Central memory CD4-positive, alpha-beta T cell (primary cell): ENCODE measurements around the gene ABCG4.
"Not testable (repeated sequence)": the region's sequence is repeated elsewhere in the genome, so short reads cannot be mapped to it uniquely, and the experiment has no call there.

Experiments used
- DNase-seq: peaks from one replicate; pipeline ENCODE4 v3.0.0; 2022

The ABCG4 gene

DNA sequence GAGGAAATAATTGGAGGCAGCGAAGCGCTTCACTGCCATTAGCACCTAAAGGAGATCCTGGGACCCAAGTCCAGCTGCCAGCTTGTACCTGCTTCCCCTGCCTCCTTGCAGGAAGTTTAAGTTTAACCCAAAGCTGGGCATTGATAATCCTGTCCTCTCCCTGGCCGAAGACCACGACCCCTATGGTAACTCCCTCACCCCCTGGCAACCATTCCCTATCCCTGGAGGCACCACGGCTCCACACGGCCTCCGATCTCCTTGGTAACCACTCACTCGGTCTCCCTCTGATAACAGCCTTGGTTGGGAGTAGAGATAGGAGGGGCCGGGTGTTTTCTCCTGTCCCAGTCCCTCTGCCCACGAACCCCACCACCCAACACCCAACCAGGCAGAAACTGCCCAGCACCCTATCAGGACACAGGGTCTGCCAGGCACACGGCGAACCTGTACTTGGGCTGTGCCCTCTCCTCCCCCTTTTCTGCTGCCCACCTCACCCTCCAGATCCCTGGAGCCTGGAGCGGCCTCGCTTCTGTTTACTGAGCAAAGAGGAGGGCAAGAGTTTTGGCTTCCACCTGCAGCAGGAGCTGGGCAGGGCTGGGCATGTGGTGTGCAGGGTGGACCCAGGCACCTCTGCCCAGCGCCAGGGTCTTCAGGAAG lies 37.3 kb downstream of the ABCG4 start:
- DNase-seq = no peak

DNA sequence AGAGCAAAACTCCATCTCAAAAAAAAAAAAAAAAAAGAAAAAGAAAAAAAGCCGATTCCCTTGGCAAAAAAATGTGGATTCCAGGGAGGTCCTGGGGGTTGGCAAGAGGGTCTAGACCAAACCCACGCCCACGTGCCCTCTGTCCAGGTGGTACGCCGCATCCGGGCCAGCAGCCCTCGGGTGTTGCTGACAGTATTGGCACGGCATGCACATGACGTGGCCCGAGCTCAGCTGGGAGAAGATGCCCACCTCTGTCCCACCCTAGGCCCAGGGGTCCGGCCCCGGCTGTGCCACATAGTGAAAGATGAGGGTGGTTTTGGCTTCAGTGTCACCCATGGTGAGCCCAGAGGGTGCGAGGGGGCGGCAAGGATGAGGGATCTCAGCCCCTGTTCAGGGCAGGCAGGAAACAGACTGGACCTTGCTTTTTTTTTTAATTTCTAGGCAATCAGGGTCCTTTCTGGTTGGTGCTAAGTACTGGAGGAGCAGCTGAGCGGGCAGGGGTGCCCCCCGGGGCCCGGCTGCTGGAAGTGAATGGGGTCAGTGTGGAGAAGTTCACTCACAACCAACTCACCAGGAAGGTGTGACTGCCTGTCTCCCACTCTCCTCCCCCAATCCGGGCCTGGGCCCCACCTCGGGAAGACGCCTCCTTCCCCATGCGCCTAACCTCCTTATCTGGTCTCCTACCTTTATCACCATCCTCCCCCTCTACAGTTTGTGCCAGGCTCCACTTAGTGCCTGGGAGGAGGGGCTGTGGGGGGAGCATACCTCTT lies 38.5 kb downstream of the ABCG4 start:
- DNase-seq = no peak

DNA sequence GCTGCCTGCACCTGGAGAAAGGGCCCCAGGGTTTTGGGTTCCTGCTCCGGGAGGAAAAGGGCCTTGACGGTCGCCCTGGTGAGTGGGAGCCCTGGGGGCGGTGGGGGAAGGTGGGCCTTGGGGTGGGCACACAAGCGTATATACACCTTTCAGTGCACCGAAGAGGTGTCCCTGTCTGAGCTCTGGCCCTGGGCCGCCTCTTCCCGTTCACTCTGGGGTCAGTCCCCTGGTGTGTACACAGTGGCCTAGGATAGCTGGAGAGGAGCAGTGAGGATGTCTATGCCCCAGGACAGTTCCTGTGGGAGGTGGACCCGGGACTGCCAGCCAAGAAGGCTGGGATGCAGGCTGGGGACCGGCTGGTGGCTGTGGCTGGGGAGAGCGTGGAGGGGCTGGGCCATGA lies 39.2 kb downstream of the ABCG4 start:
- no peak for DNase-seq

DNA sequence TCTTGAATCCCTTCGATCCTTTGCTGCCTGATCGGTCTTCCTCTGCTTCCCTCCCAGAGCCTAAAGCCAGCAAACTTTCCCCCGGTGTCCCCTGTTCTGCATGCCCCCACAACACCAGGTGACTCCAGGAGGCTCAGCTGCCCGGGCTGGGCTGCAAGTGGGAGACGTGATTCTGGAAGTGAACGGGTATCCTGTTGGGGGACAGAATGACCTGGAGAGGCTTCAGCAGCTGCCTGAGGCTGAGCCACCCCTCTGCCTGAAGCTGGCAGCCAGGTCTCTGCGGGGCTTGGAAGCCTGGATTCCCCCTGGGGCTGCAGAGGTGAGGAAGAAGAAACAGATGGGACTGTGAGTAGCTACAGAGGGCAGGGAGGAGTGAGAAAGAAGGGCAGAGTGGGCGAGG lies 40.0 kb downstream of the ABCG4 start:
- DNase-seq = no peak

DNA sequence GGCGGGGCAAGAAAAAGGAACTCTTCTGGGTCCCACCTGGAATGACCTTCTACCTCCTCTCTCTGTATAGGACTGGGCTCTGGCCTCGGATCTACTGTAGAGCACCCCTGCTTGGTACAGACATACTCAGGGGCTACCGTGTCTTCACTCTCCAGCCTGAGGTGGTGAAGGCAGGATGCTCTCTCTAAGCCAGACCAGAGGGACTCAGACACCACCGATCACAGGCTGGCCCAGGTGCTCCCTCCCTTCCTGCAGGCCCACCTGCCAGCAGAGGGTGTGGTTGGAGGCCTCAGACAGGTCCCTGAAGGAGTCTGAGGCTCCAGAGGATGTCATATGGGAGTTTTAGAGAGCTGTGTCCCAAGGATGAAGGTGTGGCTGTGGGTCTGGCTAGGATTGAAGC lies 40.5 kb downstream of the ABCG4 start:
- no peak for DNase-seq

DNA sequence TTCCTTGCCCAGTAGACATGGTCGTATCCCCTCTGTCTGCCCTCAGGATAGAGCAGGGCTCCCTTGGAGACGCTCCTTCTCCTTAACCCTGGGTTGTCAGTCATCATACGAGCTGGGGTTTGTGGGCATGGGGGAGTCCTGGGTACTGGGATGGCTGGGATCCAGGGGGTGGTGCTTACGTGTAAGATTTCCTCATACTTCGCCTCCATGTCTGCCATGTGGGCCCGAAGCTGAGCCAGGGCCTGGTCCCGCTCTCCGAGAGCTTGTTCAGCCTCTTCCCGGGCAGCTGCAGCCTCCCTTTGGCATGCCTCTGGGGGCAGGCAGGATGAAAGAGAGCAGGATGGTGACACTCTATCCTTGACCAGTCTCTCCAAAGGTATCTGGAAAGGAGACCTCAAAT lies 41.7 kb downstream of the ABCG4 start:
- DNase-seq = no peak

DNA sequence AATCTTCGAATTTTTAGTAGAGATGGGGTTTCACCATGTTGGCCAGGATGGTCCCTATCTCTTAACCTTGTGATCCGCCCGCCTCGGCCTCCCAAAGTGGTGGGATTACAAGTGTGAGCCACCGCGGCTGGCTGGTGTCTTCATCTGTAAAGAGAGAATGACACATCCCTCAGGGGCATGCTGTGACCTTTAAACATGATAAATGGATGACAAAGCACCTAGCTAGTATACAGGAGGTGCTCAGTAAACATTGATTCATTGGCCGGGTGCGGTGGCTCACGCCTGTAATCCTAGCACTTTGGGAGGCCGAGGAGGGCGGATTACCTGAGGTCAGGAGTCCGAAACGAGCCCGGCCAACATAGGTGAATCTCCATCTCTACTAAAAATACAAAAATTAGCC lies 42.4 kb downstream of the ABCG4 start:
- not testable (repeated sequence) for DNase-seq

DNA sequence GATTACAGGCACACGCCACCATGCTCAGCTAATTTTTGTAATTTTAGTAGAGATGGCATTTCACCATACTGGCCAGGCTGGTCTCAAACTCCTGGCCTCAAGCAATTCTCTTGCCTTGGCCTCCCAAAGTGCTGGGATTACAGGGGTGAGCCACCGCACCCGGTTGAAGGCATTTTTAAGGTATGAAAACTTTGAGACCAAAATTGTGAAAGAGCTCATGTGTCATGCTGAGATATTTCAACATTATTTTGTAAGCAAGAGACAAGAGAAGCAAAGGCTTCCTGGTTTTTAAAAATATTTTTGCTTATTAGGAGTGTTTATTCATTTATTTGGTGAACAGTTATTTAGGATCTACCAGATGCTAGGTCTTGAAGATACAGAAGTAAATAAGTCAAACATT lies 43.3 kb downstream of the ABCG4 start:
- DNase-seq = no peak

DNA sequence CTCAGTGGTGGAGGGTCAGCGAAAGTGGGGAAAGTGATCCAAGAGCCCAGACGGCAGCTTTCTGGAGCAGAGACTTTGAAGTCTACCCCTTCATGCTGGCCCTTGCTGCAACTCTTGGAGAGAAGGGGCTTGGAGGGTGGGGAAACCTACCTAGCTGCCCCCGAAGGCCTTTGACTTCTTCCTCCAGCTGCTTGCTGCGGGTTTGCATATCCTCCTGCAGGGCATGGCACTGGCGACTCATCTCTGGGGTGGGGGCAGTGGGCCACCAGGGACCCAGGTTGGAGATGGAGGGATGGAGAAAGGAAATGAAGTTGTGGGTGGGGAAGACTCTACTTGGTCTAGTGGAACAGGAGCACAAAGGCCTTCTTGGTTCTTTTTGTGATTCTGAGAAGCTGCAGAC lies 44.1 kb downstream of the ABCG4 start:
- no peak for DNase-seq

DNA sequence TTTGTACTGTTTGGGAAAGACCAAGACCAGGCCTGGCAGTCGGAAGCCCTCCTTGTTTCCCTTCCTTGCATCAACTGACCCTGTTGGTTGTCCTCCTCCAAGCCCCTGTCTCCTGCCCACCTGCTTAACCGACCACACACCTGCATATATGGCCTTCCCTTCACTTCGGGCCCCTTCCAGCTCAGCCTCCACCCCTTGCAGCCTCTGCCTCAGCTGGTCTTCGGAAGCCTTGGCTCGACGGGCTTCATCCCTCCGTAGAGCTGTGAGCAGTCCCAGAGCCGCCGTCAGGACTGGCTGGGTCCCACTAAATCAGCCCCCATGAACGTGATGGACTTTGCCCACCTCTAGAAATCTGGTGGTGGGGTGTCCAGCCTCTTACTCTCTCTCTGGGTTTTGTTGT lies 44.8 kb downstream of the ABCG4 start:
- DNase-seq = no peak

DNA sequence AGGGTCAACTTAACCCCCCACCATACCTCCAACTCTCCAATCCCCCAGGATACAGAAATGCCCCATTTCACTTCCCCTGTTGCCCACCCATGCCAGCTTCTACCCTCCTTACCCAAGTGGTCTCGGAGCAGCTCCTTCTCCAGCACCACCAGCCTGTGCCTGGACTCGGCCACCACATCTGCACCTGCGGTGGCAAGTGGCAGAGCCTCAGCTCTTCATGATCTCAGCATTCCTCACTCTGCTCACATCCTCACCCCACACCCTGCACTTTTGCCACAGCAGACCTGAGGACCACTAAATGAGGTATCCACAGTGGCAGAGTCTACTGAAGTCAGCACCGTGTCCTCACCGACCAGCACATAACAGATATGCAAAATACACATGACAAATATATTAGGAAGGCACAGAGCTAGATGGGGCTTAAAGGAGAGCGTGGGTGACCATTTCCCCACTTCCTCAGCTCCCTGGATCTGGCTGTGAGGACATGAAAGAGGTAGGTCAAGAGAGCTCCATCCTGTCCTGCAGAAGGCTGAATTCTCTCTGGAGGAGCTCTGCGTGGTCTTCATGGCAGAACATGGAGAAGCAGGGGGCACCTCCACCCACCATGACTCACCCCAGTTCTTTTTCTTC lies 46.1 kb downstream of the ABCG4 start:
- no peak for DNase-seq

DNA sequence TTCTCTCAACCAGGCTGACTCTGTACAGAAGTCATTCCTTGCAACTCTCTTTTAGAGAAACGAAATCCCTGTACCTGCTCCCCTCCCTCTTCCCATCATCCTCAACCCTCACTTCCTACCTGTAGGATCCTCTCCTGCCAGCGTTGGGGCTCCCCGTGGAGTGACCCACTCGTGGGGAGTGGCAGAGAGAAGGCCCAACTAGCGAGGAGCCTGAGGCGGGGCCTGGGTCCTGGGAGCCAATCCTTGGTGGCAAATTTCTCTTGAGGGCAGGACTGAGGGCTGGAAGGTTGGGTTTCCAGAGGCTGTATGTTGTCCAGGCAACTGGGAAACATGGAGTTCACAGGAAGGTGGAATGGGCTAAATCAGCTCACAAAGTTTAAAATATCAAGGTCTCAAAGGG lies 46.8 kb downstream of the ABCG4 start:
- DNase-seq = no peak

DNA sequence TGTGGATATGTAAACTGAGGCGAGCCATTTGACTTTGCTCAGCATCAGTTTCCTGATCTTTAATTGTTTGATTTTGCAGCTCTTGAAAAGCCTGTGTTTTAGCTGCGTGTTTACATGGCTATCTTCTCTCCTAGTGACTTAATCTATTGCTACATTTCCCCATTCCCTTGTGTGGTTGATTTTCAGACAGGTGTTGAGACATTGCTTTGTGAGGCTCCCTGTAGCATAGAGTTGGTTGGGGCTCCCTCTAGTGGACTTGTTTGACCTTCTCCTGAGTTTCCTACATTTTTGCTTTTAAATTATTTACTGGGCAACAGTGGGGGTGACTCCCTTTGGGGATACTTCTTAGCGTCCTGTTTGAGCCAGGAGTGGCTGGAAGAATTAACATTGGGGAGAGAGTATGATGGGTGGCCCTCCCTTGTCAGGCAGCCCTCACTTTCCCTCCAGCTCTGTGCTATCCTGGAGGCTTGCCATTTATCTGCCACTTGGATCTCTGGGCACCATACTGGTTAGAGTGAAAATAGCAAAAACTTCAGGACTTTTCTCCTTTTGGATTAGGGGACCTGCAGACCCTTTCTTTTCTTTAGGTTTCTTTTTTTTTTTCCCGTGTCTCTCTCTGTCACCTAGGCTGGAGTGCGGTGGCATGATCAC lies 48.1 kb downstream of the ABCG4 start:
- DNase-seq = peak; percentile 73

DNA sequence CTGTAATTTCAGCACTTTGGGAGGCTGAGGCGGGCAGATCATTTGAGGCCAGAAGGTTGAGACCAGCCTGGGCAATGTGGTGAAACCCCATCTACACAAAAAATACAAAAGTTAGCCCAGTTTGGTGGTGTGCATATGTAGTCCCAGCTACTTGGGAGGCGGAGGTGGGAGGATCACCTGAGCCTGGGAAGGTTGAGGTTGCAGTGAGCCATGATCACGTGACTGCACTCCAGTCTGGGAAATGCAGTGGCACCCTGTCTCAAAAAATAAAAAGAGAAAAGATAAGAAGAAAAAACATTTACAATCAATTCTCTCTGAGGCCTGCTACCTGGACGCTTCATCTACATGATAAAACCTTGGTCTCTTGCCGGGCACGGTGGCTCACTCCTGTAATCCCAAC lies 50.1 kb downstream of the ABCG4 start:
- no peak for DNase-seq

DNA sequence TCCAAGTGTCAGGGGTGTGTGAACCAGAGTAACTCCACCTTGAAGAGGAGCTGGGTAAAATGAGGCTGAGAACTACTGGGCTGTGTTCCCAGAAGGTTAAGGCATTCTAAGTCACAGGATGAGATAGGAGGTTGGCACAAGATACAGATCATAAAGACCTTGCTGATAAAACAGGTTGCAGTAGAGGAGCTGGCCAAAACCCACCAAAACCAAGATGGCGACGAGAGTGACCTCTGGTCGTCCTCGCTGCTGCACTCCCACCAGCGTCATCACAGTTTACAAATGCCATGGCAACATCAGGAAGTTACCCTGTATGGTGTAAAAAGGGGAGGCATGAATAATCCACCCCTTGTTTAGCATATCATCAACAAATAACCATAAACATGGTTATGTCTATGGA lies 52.4 kb downstream of the ABCG4 start:
- not testable (repeated sequence) for DNase-seq

DNA sequence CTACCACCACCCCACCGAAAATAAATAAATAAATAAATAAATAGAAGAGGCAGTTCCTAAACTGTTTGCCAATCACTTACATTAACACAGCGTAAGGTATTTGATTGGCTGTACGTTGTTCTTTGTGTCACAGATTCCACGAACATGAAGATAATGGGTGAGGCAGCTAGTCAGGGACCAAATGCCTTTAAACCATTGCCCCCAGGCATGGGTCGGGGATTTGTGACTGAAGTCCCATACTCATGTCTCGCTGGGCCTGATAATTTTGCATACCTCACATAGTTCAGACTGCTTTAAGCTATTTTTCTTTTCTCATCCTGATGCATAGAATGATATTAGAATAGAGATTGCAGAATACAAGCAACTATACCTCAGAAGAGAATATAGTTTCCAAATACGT lies 53.7 kb downstream of the ABCG4 start:
- no peak for DNase-seq

DNA sequence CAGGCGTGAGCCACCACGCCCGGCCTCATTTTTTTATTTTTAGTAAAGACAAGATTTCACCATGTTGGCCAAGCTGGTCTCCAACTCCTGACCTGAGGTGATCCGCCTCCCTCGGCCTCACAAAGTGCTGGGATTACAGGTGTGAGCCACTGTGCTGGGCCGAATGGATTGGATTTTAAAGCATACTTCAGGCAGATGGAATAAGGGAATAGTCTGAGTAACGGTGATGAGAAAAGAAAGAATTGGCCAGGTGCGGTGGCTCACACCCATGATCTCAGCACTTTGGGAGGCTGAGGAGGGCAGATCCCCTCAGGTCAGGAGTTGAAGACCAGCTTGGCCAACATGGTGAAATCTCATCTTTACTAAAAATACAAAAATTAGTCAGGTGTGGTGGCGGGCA lies 55.2 kb downstream of the ABCG4 start:
- DNase-seq = no peak

DNA sequence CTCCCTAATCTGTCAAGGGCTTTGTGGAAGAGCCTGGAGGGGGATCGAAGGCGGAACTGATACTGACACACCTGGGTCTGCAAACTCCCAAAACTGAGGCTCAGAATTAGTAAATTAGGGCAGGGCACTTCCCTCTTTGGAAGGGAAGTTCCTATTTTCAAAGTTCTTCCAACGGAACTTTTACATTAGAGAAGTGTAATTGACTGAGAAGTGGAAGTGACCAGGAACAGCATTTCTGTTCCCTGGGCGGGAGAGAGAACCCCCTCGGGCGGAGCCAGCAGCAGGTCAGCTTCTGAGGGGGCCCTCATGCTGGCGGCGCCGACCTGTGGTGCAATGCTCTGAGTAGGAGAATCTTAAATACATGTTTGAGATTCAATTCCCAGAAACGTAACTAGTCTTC lies 56.2 kb downstream of the ABCG4 start:
- no peak for DNase-seq

DNA sequence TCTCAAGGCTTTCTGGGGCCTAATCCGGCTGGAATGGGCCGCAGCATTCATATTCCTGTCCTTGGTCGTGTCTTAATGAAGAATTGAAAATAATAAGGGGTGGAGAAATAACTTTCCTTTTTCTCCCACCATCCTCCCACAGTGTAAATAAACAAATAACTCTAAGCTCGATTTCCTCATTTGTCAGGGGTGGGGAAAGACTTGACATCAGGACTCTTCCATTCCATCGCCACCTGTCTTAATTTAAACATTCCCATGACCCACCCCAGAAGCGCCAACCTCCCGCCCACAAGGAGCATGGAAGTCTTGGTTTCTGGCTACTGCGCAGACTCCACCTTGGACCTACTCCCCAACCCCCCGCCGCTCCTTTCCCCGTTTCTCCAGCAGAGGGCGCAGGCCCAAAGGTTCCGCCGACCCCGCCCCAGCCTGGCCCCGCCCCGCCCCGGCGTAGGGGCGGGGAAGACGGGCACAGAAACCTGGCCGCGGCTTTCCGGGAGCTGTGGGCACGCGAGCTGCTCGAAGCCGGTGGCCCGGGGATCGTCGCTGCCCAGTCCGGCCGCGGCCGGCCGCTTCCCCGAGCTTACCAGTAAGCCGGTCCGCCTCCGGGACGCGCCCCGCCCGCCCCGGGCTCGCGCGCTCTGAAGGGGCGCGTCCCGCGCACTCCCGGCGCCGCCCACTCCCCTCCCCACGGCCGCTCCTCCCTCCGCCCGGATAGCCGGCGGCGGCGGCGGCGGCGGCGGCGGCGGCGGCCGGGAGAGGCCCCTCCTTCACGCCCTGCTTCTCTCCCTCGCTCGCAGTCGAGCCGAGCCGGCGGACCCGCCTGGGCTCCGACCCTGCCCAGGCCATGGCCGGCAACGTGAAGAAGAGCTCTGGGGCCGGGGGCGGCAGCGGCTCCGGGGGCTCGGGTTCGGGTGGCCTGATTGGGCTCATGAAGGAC lies 57.0 kb downstream of the ABCG4 start, which contains the start of gene CBL:
Gene CBL (plus strand): TSS at position 766 of the 937 bp plus-strand sequence. CDS start 79 bp downstream, at position 845.
- DNase-seq = peak; percentile 87

DNA sequence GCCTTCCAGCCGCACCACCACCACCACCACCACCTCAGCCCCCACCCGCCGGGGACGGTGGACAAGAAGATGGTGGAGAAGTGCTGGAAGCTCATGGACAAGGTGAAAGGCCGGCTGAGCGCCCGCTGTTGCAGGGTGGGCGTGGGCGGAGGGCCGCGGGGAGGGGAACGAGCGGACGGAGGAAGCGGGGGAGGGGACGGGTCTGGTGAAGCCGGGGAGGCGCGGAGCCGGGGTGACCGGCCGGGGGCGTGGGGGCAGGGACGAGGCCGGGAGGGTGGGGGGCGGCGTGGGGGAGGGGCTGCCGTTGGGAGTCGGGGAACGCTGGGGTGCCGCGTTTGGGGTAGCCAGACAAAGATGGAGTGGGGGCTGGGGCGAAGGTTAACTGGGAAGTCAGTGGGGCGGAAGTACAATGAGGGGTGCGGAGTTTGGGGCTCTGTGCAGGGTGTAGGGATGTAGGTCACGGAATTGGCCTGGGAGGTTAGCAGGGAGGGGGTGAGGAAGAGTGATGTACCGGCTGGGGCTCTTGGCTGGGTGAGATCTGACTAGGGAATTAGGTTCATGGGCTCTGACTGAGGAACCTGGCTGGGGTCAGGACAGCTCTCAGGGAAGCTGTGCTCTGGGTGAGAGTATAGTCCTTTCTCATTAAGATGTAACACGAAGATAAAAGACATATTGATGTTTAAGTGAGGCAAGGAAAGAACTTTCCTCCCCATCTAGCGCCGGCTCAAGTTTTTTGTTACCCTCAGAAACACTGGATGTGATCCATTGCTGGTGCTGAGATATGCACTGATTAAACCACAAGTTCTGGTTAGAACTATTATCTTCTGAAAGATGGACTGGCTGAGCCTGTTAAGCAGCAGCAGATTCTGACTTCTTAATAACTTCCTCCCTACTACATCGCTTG lies 57.9 kb downstream of the ABCG4 start:
- DNase-seq = peak; percentile 50

DNA sequence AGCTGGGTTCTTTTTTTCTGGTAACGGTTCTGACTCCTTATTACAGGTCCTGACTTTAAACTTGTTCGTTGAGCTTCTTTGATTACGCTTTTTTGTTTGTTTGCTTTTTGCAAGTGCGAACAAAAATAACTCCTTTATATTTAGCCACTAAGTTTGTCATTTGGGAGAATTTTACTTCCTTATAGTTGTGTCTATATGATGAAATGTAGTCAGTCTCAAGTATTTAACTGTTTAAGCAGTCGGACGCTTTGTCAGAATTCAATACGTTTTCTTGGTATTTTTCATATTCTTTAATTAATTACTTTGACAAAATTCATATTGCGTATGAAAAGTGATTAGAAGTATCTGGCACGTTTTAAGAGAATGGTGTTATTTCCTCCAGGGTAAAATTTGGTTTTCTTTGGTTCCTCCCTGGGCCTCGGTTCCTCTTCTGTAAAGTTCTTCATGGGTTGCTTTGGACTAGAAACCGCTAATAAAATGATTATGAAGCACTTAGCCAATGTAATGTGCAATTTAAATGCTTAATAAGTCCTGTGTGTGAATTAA lies 58.6 kb downstream of the ABCG4 start:
- DNase-seq = no peak
